Heart left ventricle (tissue), 13 donors: Measurements from ENCODE around the gene CCDC50.

Experiments
- CTCF ChIP-seq, 12 donors: fragments of 200-600 bp; sonication (generic) in 4 of 12; IDR thresholded peaks; one replicate each; pipeline versions ENCODE4 v1.5.0 to v1.8.0; 2018 to 2022; ENCODE audit warnings: antibody characterized with exemption in 12 of 12, mild to moderate bottlenecking in 5 of 12
- POLR2A ChIP-seq, 2 donors: fragments of 450-650 bp; IDR thresholded peaks; one replicate each; pipeline ENCODE4 v1.6.1; 2017; ENCODE audit warnings: antibody characterized with exemption in 2 of 2, mild to moderate bottlenecking in 2 of 2, moderate library complexity in 2 of 2
- donor health status: ischemic (EF 13 %, LVEDD 7.1; RV severe dilation, severe dysfunction).
- donor health status: DM: no; HTN: yes; CAD: no.
- donor health status: DM: no; HTN: no; CAD: no.
- donor health status: ischemic (EF 25% LVEDD 6.9; RV normal size, moderate dysfunction).
- donor health status: ischemic (EF 25% LVEDD 5.7; RV mildly dilated, moderate dysfunction).
- donor health status: ischemic (EF 35%, LVEDD 5.7; RV mildly dilated, moderate dysfunction).
- donor health status: nonischemic (EF 11% LVEDD 7.7; RV severe dilation, severe dysfunction).
- donor health status: DM: yes; HTN: yes; CAD: no.
- donor health status: PGD.
- donor health status: ischemic (EF 29% LVEDD 5.4; RV normal size, mild dysfunction).
- donor health status: nonischemic (EF 23%, LVEDD 6.1; RV moderate dilation, normal function).

- no peak for TF ChIP-seq CTCF (IDR thresholded peaks at IDR 0.05)
- no peak for TF ChIP-seq POLR2A (IDR thresholded peaks at IDR 0.05)
Observed at GRCh38 chr3:191379446-191379845, 50.3 kb downstream of the CCDC50 start.
